ENCODE measurements around the gene HELZ.
A peak's percentile ranks its signal among the peaks of the same experiment; 100 is the strongest.
"Not testable (repeated sequence)": the region's sequence is repeated elsewhere in the genome, so short reads cannot be mapped to it uniquely, and the experiment has no call there.

HELZ gene

GRCh38 chr17:67047382-67047781, 197.6 kb downstream of the HELZ start:
- peak in 1 of 2 experiments; percentile 20 for DNase-seq

- no peak for DNase-seq
Observed at GRCh38 chr17:67046398-67046797, 198.6 kb downstream of the HELZ start.

GRCh38 chr17:67044940-67045339, 200.1 kb downstream of the HELZ start:
- no peak for DNase-seq

GRCh38 chr17:67044016-67044772, 200.8 kb downstream of the HELZ start, which contains the start of gene CACNG1:
Gene CACNG1 (plus strand): TSS chr17:67044554. CDS start chr17:67044661, 107 bp downstream.
- no peak for DNase-seq

- no peak for DNase-seq
Observed at GRCh38 chr17:67043283-67043682, 201.7 kb downstream of the HELZ start.

- DNase-seq = no peak
Observed at GRCh38 chr17:67041941-67042899, 202.8 kb downstream of the HELZ start.

- DNase-seq = no peak
Observed at GRCh38 chr17:67041531-67041930, 203.5 kb downstream of the HELZ start.

- DNase-seq = not testable (repeated sequence)
Observed at GRCh38 chr17:67041119-67041518, 203.9 kb downstream of the HELZ start.

GRCh38 chr17:67040652-67041051, 204.3 kb downstream of the HELZ start:
- DNase-seq = no peak

GRCh38 chr17:67038861-67039365, 206.1 kb downstream of the HELZ start:
- DNase-seq = no peak

- no peak for DNase-seq
Observed at GRCh38 chr17:67035131-67036083, 209.6 kb downstream of the HELZ start.

- DNase-seq = no peak
Observed at GRCh38 chr17:67033613-67034012, 211.4 kb downstream of the HELZ start.

GRCh38 chr17:67032985-67033384, 212.0 kb downstream of the HELZ start:
- DNase-seq = no peak

- no peak for DNase-seq
Observed at GRCh38 chr17:67032382-67032781, 212.6 kb downstream of the HELZ start.

GRCh38 chr17:67030641-67031040, 214.4 kb downstream of the HELZ start:
- no peak for DNase-seq

GRCh38 chr17:67027031-67027628, 217.9 kb downstream of the HELZ start:
- no peak for DNase-seq

- DNase-seq = no peak
Observed at GRCh38 chr17:67026341-67026740, 218.7 kb downstream of the HELZ start.

- DNase-seq = peak in 1 of 2 experiments; percentile 21
Observed at GRCh38 chr17:67025216-67025792, 219.7 kb downstream of the HELZ start.

- no peak for DNase-seq
Observed at GRCh38 chr17:67024736-67025135, 220.3 kb downstream of the HELZ start.

- no peak for DNase-seq
Observed at GRCh38 chr17:67022451-67022810, 222.6 kb downstream of the HELZ start.

- DNase-seq = no peak
Observed at GRCh38 chr17:67021743-67022450, 223.1 kb downstream of the HELZ start.

Data from NCI-H2081 (cell line).